ENCODE results near the gene SCRN1.

Gene SCRN1

DNA sequence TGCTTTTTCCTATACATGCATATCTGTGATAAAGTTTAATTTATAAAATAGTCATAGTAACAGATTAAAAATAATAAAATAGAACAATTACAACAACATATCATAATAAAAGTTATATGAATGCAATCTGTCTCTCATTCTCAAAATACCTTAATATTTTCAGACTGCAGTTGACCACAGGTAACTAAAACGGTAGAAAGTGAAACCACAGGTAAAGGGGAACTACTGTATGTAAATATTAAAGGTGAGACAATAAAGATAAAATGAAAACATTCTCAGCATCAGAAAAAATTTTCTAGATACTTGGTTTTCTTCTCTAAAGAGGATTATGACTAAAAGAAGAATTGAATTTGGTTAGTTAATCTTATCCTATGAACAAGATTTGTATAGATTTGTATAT, 30.9 kb upstream of the SCRN1 start:
- H3K9ac ChIP-seq, result no peak overlapping the region
- no peak overlapping the region for H3K4me2 ChIP-seq
- no peak overlapping the region for H3K4me3 ChIP-seq
- no peaks in the 10 kb centered on the region for H4K20me1 ChIP-seq
- peaks cover 8 to 23% (median 16%) of the 10 kb centered on the region in 10 experiments for H3K4me1 ChIP-seq
- H3K27me3 ChIP-seq, result no peaks in the 10 kb centered on the region
- H3K9me3 ChIP-seq (replicated peaks in 1 of 11), result 0 out of 22 replicates have a peak, but pooled peaks cover 0 to 7% (median 0%) of the 10 kb centered on the region in 11 experiments
- no peak overlapping the region for H3K27ac ChIP-seq
- H3K36me3 ChIP-seq, result peaks cover 15 to 44% (median 34%) of the 10 kb centered on the region in 11 experiments
- TF ChIP-seq Cebpa-rat (IDR thresholded peaks at IDR 0.05), result no peak

- Histone ChIP-seq H3K9me3 (replicated peaks in 1 of 11) (0 out of 22 replicates have a peak, but pooled peaks cover 0 to 7% (median 0%) of the 10 kb centered on the region in 11 experiments), H3K36me3 (peaks cover 18 to 47% (median 37%) of the 10 kb centered on the region in 11 experiments), H3K9ac (no peak overlapping the region), H3K4me1 (peaks cover 2 to 18% (median 10%) of the 10 kb centered on the region in 10 experiments; a peak in 19 of 20 replicates), H3K4me3 (no peak overlapping the region), H3K27ac (no peak overlapping the region), H4K20me1 (no peaks in the 10 kb centered on the region), H3K4me2 (no peak overlapping the region), H3K27me3 (no peaks in the 10 kb centered on the region)
- no peak for TF ChIP-seq Cebpa-rat (IDR thresholded peaks at IDR 0.05)
Measured at GRCh38 chr7:30019960-30020359, 30.4 kb upstream of the SCRN1 start.

GRCh38 chr7:30019387-30019786, 29.8 kb upstream of the SCRN1 start:
- Histone ChIP-seq H3K27me3 (no peaks in the 10 kb centered on the region), H3K4me3 (no peak overlapping the region), H3K4me1 (peaks cover 0 to 12% (median 5%) of the 10 kb centered on the region in 10 experiments; a peak in 12 of 20 replicates), H3K36me3 (peaks cover 20 to 52% (median 42%) of the 10 kb centered on the region in 11 experiments), H3K9me3 (replicated peaks in 1 of 11) (0 out of 22 replicates have a peak, but pooled peaks cover 0 to 7% (median 0%) of the 10 kb centered on the region in 11 experiments), H3K27ac (no peak overlapping the region), H3K9ac (no peak overlapping the region), H3K4me2 (no peak overlapping the region), H4K20me1 (no peaks in the 10 kb centered on the region)
- no peak for TF ChIP-seq Cebpa-rat (IDR thresholded peaks at IDR 0.05)

GRCh38 chr7:30018451-30018850, 28.9 kb upstream of the SCRN1 start:
- Histone ChIP-seq H3K9ac (no peak overlapping the region), H3K27ac (no peak overlapping the region), H3K4me3 (no peak overlapping the region), H3K4me2 (no peak overlapping the region), H3K4me1 (peaks cover 0 to 4% (median 0%) of the 10 kb centered on the region in 10 experiments; a peak in 2 of 20 replicates), H3K9me3 (replicated peaks in 1 of 11) (0 out of 22 replicates have a peak, but pooled peaks cover 0 to 1% (median 0%) of the 10 kb centered on the region in 11 experiments), H3K36me3 (peaks cover 28 to 62% (median 52%) of the 10 kb centered on the region in 11 experiments), H4K20me1 (no peaks in the 10 kb centered on the region), H3K27me3 (no peaks in the 10 kb centered on the region)
- no peak for TF ChIP-seq Cebpa-rat (IDR thresholded peaks at IDR 0.05)

- H3K27ac ChIP-seq, result no peak overlapping the region
- no peaks in the 10 kb centered on the region for H3K4me1 ChIP-seq
- H3K4me2 ChIP-seq, result no peak overlapping the region
- H3K4me3 ChIP-seq, result no peak overlapping the region
- H4K20me1 ChIP-seq, result no peaks in the 10 kb centered on the region
- peaks cover 20 to 46% (median 38%) of the 10 kb centered on the region in 11 experiments for H3K36me3 ChIP-seq
- H3K27me3 ChIP-seq, result no peaks in the 10 kb centered on the region
- no peak overlapping the region for H3K9ac ChIP-seq
- TF ChIP-seq Cebpa-rat (IDR thresholded peaks at IDR 0.05), result no peak
- no peaks in the 10 kb centered on the region for H3K9me3 ChIP-seq (replicated peaks in 1 of 11)
Measured at GRCh38 chr7:30012757-30013156, 23.2 kb upstream of the SCRN1 start.

- no peak overlapping the region for H3K27ac ChIP-seq
- no peaks in the 10 kb centered on the region for H4K20me1 ChIP-seq
- H3K9me3 ChIP-seq (replicated peaks in 1 of 11), result no peaks in the 10 kb centered on the region
- H3K36me3 ChIP-seq, result peaks cover 9 to 25% (median 15%) of the 10 kb centered on the region in 11 experiments
- H3K4me3 ChIP-seq, result no peak overlapping the region
- no peak for TF ChIP-seq Cebpa-rat (IDR thresholded peaks at IDR 0.05)
- H3K9ac ChIP-seq, result no peak overlapping the region
- no peak overlapping the region for H3K4me2 ChIP-seq
- peaks cover 0 to 9% (median 0%) of the 10 kb centered on the region in 10 experiments; a peak in 2 of 20 replicates for H3K4me1 ChIP-seq
- no peaks in the 10 kb centered on the region for H3K27me3 ChIP-seq
Measured at GRCh38 chr7:30010021-30010420, 20.4 kb upstream of the SCRN1 start.

- H3K4me1 ChIP-seq, result peaks cover 0 to 9% (median 0%) of the 10 kb centered on the region in 10 experiments; a peak in 2 of 20 replicates
- TF ChIP-seq Cebpa-rat (IDR thresholded peaks at IDR 0.05), result no peak
- no peak overlapping the region for H3K9ac ChIP-seq
- H3K27ac ChIP-seq, result no peak overlapping the region
- no peaks in the 10 kb centered on the region for H3K9me3 ChIP-seq (replicated peaks in 1 of 11)
- no peaks in the 10 kb centered on the region for H3K36me3 ChIP-seq
- H3K4me2 ChIP-seq, result no peak overlapping the region
- H3K4me3 ChIP-seq, result no peak overlapping the region
- no peaks in the 10 kb centered on the region for H3K27me3 ChIP-seq
- H4K20me1 ChIP-seq, result no peaks in the 10 kb centered on the region
Measured at GRCh38 chr7:30005464-30005863, 15.9 kb upstream of the SCRN1 start.

- Histone ChIP-seq H3K27me3 (no peaks in the 10 kb centered on the region), H3K4me2 (no peak overlapping the region), H3K4me1 (peaks cover 0 to 9% (median 0%) of the 10 kb centered on the region in 10 experiments; a peak in 2 of 20 replicates), H3K9ac (no peak overlapping the region), H3K9me3 (replicated peaks in 1 of 11) (no peaks in the 10 kb centered on the region), H3K36me3 (no peaks in the 10 kb centered on the region), H3K27ac (no peak overlapping the region), H4K20me1 (no peaks in the 10 kb centered on the region), H3K4me3 (no peak overlapping the region)
- no peak for TF ChIP-seq Cebpa-rat (IDR thresholded peaks at IDR 0.05)
Measured at GRCh38 chr7:30003098-30003497, 13.5 kb upstream of the SCRN1 start.

DNA sequence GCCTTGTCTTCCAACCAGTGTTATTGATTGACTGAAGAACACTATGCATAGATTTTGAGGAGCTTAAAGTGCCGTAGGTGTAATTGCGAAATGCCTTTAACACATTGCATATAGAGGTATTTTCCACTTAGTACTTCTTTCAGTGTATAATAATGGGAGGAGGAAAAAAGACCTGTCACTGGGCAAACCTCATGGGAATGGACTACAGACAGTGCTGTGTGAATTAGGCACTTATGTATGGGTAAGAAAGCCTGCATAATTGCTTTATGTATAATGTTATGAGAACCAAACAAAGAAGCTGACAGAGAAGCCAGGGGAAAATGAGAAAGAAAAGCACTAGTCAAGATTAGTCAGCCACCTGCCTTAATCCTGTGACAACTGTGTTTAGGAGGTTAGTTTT, 12.4 kb upstream of the SCRN1 start:
- Histone ChIP-seq H3K36me3 (no peaks in the 10 kb centered on the region), H3K4me1 (peaks cover 0 to 9% (median 0%) of the 10 kb centered on the region in 10 experiments; a peak in 2 of 20 replicates), H3K27me3 (no peaks in the 10 kb centered on the region), H3K9ac (no peak overlapping the region), H3K4me2 (no peak overlapping the region), H3K9me3 (replicated peaks in 1 of 11) (peaks cover 0 to 10% (median 2%) of the 10 kb centered on the region in 11 experiments; a peak in 10 of 22 replicates), H3K27ac (no peak overlapping the region), H4K20me1 (no peaks in the 10 kb centered on the region), H3K4me3 (no peak overlapping the region)
- TF ChIP-seq Cebpa-rat (IDR thresholded peaks at IDR 0.05), result 0 out of 22 replicates have a peak, but pooled peaks of 2 of the 11 experiments have one; percentile 12 to 38

DNA sequence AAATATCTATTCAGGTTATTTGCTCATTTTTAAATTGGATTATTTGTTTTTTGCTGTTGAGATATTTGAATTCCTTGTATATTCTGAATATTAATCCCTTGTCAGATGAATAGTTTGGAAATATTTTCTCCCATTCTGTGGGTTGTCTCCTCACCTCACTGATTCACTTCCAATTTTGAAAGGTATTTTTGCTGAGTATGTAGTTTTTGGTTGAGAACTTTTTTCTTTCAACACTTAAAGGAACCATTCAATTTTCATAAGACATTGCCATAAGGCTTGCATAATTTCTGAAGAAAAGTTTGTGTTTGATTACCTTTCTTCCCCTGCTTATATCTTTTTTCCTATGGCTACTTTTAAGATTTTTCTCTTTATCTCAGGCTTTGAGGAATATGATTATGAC, 8.9 kb upstream of the SCRN1 start:
- no peak overlapping the region for H3K27ac ChIP-seq
- no peaks in the 10 kb centered on the region for H3K36me3 ChIP-seq
- TF ChIP-seq Cebpa-rat (IDR thresholded peaks at IDR 0.05), result no peak
- no peak overlapping the region for H3K9ac ChIP-seq
- no peaks in the 10 kb centered on the region for H4K20me1 ChIP-seq
- H3K9me3 ChIP-seq (replicated peaks in 1 of 11), result peaks cover 19 to 37% (median 23%) of the 10 kb centered on the region in 11 experiments
- H3K4me2 ChIP-seq, result no peak overlapping the region
- H3K27me3 ChIP-seq, result no peaks in the 10 kb centered on the region
- H3K4me1 ChIP-seq, result no peaks in the 10 kb centered on the region
- H3K4me3 ChIP-seq, result no peak overlapping the region
